Mucosa of descending colon (tissue), 3 donors: ENCODE results near the gene NLRP1. TPM values are rescaled to one million over a fixed set of nuclear protein-coding genes. Genes with fewer than 3 reads are reported as not detected.

ENCODE experiments used
- ATAC-seq: fragments of 200-7000 bp; cut with Tn5 transposase; one replicate; pipeline ENCODE4 v1.9.1; 2020; ENCODE audit warnings: mild to moderate bottlenecking, moderate library complexity
- DNase-seq, 3 donors: peaks; one replicate each; pipeline ENCODE4 v3.0.0-alpha.2; 2020
- H3K36me3 ChIP-seq: fragments of 200-600 bp; one replicate; pipeline ENCODE4 v1.8.0; 2021; ENCODE audit warnings: low read depth, mild to moderate bottlenecking
- H3K4me1 ChIP-seq: fragments of 200-600 bp; one replicate; pipeline ENCODE4 v1.8.0; 2021; ENCODE audit warnings: low read depth, mild to moderate bottlenecking
- H3K4me3 ChIP-seq: fragments of 200-600 bp; one replicate; pipeline ENCODE4 v1.8.0; 2021; ENCODE audit warnings: mild to moderate bottlenecking
- H3K9me3 ChIP-seq: fragments of 200-600 bp; one replicate; pipeline ENCODE4 v1.8.0; 2021; ENCODE audit warnings: mild to moderate bottlenecking
- CTCF ChIP-seq: fragments of 200-600 bp; IDR thresholded peaks from one replicate; pipeline ENCODE4 v1.8.0; 2022; ENCODE audit warnings: antibody characterized with exemption, mild to moderate bottlenecking
- intact Hi-C, 2 donors: fragments of 100-400 bp; cut with DNase I in 1 of 2; cut with micrococcal nuclease in 1 of 2; formaldehyde crosslinking; loops; one replicate each; pipeline versions ENCODE4 v1.11.0 to v1.11.1; 2022; cut with DNase I, micrococcal nuclease
- total RNA-seq, 3 donors: library from RNA; stranded (reverse); fragmentation: NEBNext Ultra II Directional in 2 of 3; extraction: Animal tissue kit (Norgen Biotek cat#: 25700) in 2 of 3; gene quantifications; one replicate each; pipeline versions ENCODE4 v1.2.1 to v1.2.4, GENCODE V29; 2021 to 2023
- donor health status: DM: no; HTN: no; CAD: no; lungs with moderate emphysema.
- donor health status: DM: no; HTN: no; CAD: no.
- donor health status: DM: no; HTN: yes; CAD: no.

Gene NLRP1
- total RNA-seq, 3 donors from 2014 or later = 4.6 to 13.9 (median 8.0) TPM

GRCh38 chr17:5480962-5481361 lies 103.3 kb downstream of the NLRP1 start:
- TF ChIP-seq CTCF = no peak
- Histone ChIP-seq H3K4me3 (no peak overlapping the region), H3K9me3 (no peaks in the 10 kb centered on the region), H3K4me1 (peaks cover 10% of the 10 kb centered on the region), H3K36me3 (peaks cover 8% of the 10 kb centered on the region)
- no peak for DNase-seq
- intact Hi-C loops = no loop called here
- ATAC-seq = no peak

- no peaks in the 10 kb centered on the region for H3K4me1 ChIP-seq
- TF ChIP-seq CTCF = no peak
- ATAC-seq = no peak
- peaks cover 8% of the 10 kb centered on the region for H3K36me3 ChIP-seq
- H3K4me3 ChIP-seq = no peak overlapping the region
- intact Hi-C loops = no loop called here
- H3K9me3 ChIP-seq = no peaks in the 10 kb centered on the region
- no peak for DNase-seq
Observed at GRCh38 chr17:5478992-5479391, 105.3 kb downstream of the NLRP1 start.

- no peaks in the 10 kb centered on the region for H3K4me1 ChIP-seq
- H3K36me3 ChIP-seq = peaks cover 8% of the 10 kb centered on the region
- TF ChIP-seq CTCF = no peak
- intact Hi-C loops = no loop called here
- no peak for ATAC-seq
- DNase-seq = no peak
- no peak overlapping the region for H3K4me3 ChIP-seq
- no peaks in the 10 kb centered on the region for H3K9me3 ChIP-seq
Observed at GRCh38 chr17:5473906-5474305, 110.4 kb downstream of the NLRP1 start.

- no peak for TF ChIP-seq CTCF
- Histone ChIP-seq H3K36me3 (peaks cover 3% of the 10 kb centered on the region), H3K4me3 (no peak overlapping the region), H3K9me3 (no peaks in the 10 kb centered on the region), H3K4me1 (peaks cover 3% of the 10 kb centered on the region)
- no peak for ATAC-seq
- no peak for DNase-seq
- intact Hi-C loops = no loop called here
Observed at GRCh38 chr17:5472511-5472910, 111.8 kb downstream of the NLRP1 start.

- Histone ChIP-seq H3K9me3 (no peaks in the 10 kb centered on the region), H3K4me3 (peak overlapping the region; percentile 95), H3K36me3 (no peaks in the 10 kb centered on the region), H3K4me1 (peaks cover 5% of the 10 kb centered on the region)
- no peak for TF ChIP-seq CTCF
- peak; percentile 13 for ATAC-seq
- peak in 1 of 3 donors; percentile 7 for DNase-seq
- intact Hi-C loops = no loop called here
Observed at GRCh38 chr17:5468075-5468473, 116.2 kb downstream of the NLRP1 start.

- TF ChIP-seq CTCF = no peak
- Histone ChIP-seq H3K4me3 (no peak overlapping the region), H3K4me1 (peaks cover 5% of the 10 kb centered on the region), H3K36me3 (no peaks in the 10 kb centered on the region), H3K9me3 (no peaks in the 10 kb centered on the region)
- DNase-seq (no peak), ATAC-seq (no peak)
- intact Hi-C loops = no loop called here
Observed at GRCh38 chr17:5467416-5467815, 116.9 kb downstream of the NLRP1 start.
